ENCODE measurements around the gene EXOSC3. TPM values are rescaled to one million over a fixed set of nuclear protein-coding genes. Genes with fewer than 3 reads are reported as not detected.

EXOSC3 gene
- total and polyA plus RNA-seq, 9 of the 15 experiments (the other 6 are each of a cell fraction or from before 2014, with no cell fraction given) = 18.5 to 266 (median 114) TPM

DNA sequence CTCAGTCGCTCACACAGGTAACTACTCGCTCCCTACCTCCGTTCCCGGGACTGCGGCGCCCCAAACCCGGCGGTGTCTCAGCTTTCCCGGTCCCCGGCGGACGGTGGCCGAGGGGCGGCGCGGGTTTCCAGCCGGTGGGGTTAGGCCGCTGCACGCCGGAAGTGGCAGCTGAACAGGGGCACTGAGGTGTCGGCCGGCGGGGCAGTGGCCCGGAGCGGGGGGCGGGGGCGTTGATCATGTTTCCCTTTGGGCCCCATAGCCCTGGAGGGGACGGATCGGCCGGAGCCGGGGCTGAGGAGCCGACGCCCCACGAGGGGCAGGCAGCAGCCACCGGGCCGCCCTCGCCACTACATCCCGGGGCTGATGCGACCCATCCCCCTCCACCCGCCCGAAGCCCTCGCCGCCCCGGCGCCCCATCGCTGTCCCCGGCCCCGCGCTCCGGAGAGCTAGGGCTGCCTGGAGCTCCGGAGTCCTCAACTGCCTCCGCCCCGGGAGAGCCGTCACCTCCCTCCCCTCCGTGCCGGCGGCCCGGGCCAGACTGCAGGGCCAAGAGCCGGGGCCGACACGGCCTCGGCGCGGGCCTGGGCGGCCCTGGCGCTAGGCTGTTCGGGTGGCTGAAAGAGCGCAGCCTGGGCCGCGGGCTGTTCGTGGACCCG is 15.9 kb upstream of the EXOSC3 start, which contains the start of gene DCAF10 (continued):
- TF ChIP-seq, protein P1, sequence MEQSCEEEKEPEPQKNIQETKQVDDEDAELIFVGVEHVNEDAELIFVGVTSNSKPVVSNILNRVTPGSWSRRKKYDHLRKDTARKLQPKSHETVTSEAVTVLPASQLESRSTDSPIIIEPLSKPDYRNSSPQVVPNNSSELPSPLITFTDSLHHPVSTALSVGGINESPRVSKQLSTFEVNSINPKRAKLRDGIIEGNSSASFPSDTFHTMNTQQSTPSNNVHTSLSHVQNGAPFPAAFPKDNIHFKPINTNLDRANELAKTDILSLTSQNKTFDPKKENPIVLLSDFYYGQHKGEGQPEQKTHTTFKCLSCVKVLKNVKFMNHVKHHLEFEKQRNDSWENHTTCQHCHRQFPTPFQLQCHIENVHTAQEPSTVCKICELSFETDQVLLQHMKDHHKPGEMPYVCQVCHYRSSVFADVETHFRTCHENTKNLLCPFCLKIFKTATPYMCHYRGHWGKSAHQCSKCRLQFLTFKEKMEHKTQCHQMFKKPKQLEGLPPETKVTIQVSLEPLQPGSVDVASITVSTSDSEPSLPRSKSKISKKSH (CRISPR knock-in tag; IDR thresholded peaks at IDR 0.05) = no peak
- no peak for TF ChIP-seq CBX8 (IDR thresholded peaks at IDR 0.05; ENCODE audit: borderline replicate concordance, extremely low read depth, low read depth, low read length, poor library complexity, severe bottlenecking)
- TF ChIP-seq, protein P2, sequence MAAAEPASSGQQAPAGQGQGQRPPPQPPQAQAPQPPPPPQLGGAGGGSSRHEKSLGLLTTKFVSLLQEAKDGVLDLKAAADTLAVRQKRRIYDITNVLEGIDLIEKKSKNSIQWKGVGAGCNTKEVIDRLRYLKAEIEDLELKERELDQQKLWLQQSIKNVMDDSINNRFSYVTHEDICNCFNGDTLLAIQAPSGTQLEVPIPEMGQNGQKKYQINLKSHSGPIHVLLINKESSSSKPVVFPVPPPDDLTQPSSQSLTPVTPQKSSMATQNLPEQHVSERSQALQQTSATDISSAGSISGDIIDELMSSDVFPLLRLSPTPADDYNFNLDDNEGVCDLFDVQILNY (CRISPR knock-in tag; IDR thresholded peaks at IDR 0.05) = 0 out of 2 replicates have a peak, but pooled peaks have one; percentile 5
- TF ChIP-seq POLR2H (tag; IDR thresholded peaks at IDR 0.05; ENCODE audit: low read depth) = no peak
- TF ChIP-seq ZNF12 (CRISPR knock-in tag; IDR thresholded peaks at IDR 0.05) = no peak; the same call in 1 of the 2 replicates
- peak; percentile 99 for TF ChIP-seq U2AF1 (optimal IDR thresholded peaks at IDR 0.05; ENCODE audit: low read depth, low read length)
- peak; percentile 57 for TF ChIP-seq PRPF4 (IDR thresholded peaks at IDR 0.05; ENCODE audit: insufficient read depth, low read depth, low read length, poor library complexity, severe bottlenecking)
- TF ChIP-seq ELF2 (CRISPR knock-in tag; IDR thresholded peaks at IDR 0.05) = no peak; the same call in 1 of the 2 replicates
- peak; percentile 97 for TF ChIP-seq DIDO1 (tag; IDR thresholded peaks at IDR 0.05; ENCODE audit: low read depth)
- TF ChIP-seq NR2C2 (CRISPR knock-in tag; IDR thresholded peaks at IDR 0.05) = peak; percentile 76; the same call in 1 of the 2 replicates
- peak; percentile 91 for TF ChIP-seq NR2C2 (tag; IDR thresholded peaks at IDR 0.05)
- TF ChIP-seq HMG20A (CRISPR knock-in tag; conservative IDR thresholded peaks at IDR 0.05) = no peak
- no peak for TF ChIP-seq XRCC4 (IDR thresholded peaks at IDR 0.05; ENCODE audit: extremely low read depth, insufficient read depth, insufficient read length)
- no peak for TF ChIP-seq TCF7L2 (IDR thresholded peaks at IDR 0.05; ENCODE audit: low read depth, low read length)
- peak; percentile 93 for TF ChIP-seq GATAD2B (IDR thresholded peaks at IDR 0.05; ENCODE audit: borderline replicate concordance)
- TF ChIP-seq ZNF384 (IDR thresholded peaks at IDR 0.05; ENCODE audit: low read depth, low read length) = peak; percentile 65; the same call in 1 of the 2 replicates
- no peak for TF ChIP-seq PCBP2 (IDR thresholded peaks at IDR 0.05; ENCODE audit: low read depth, low read length, poor library complexity, severe bottlenecking)
- no peak for TF ChIP-seq CEBPB (tag; IDR thresholded peaks at IDR 0.05)
- TF ChIP-seq ERF (CRISPR knock-in tag; IDR thresholded peaks at IDR 0.05) = peak; percentile 92
- 0 out of 2 replicates have a peak, but pooled peaks have one; percentile 55 for TF ChIP-seq ELF4 (CRISPR knock-in tag; IDR thresholded peaks at IDR 0.05)
- peak; percentile 88 for TF ChIP-seq TAF7 (tag; IDR thresholded peaks at IDR 0.05)
- TF ChIP-seq, protein P3, sequence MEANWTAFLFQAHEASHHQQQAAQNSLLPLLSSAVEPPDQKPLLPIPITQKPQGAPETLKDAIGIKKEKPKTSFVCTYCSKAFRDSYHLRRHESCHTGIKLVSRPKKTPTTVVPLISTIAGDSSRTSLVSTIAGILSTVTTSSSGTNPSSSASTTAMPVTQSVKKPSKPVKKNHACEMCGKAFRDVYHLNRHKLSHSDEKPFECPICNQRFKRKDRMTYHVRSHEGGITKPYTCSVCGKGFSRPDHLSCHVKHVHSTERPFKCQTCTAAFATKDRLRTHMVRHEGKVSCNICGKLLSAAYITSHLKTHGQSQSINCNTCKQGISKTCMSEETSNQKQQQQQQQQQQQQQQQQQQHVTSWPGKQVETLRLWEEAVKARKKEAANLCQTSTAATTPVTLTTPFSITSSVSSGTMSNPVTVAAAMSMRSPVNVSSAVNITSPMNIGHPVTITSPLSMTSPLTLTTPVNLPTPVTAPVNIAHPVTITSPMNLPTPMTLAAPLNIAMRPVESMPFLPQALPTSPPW (CRISPR knock-in tag; IDR thresholded peaks at IDR 0.05) = peak; percentile 84
- no peak for TF ChIP-seq SIRT6 (IDR thresholded peaks at IDR 0.05; ENCODE audit: low read depth, low read length)
- 0 out of 2 replicates have a peak, but pooled peaks have one; percentile 17 for TF ChIP-seq GATA2 (CRISPR knock-in tag; IDR thresholded peaks at IDR 0.05)
- TF ChIP-seq ZC3H8 (IDR thresholded peaks at IDR 0.05) = no peak
- 0 out of 2 replicates have a peak, but pooled peaks have one; percentile 3 for TF ChIP-seq NFRKB (IDR thresholded peaks at IDR 0.05; ENCODE audit: low read depth)

Data from K562 (cell line).